HG03025 (cell line): ENCODE results near the gene SORCS2.

Source experiments
- ATAC-seq: cut with Tn5 transposase; IDR thresholded peaks from one replicate; pipeline ENCODE4 v1.9.1; 2021; ENCODE audit warnings: mild to moderate bottlenecking, moderate library complexity; ENCODE audit not compliant: unreplicated experiment, low FRiP score

Gene SORCS2

GRCh38 chr4:7477695-7478094, 285.4 kb downstream of the SORCS2 start:
- ATAC-seq: no peak

- no peak for ATAC-seq
Measured at GRCh38 chr4:7478665-7479064, 286.3 kb downstream of the SORCS2 start.

GRCh38 chr4:7480423-7480822, 288.1 kb downstream of the SORCS2 start:
- ATAC-seq: no peak

- no peak for ATAC-seq
Measured at GRCh38 chr4:7481227-7481626, 288.9 kb downstream of the SORCS2 start.

GRCh38 chr4:7485096-7485495, 292.8 kb downstream of the SORCS2 start:
- no peak for ATAC-seq

- no peak for ATAC-seq
Measured at GRCh38 chr4:7486101-7486500, 293.8 kb downstream of the SORCS2 start.

- no peak for ATAC-seq
Measured at GRCh38 chr4:7487502-7487901, 295.2 kb downstream of the SORCS2 start.

GRCh38 chr4:7487998-7488671, 295.8 kb downstream of the SORCS2 start:
- no peak for ATAC-seq

- no peak for ATAC-seq
Measured at GRCh38 chr4:7491915-7492314, 299.6 kb downstream of the SORCS2 start.

- ATAC-seq: no peak
Measured at GRCh38 chr4:7498446-7499200, 306.3 kb downstream of the SORCS2 start.

- no peak for ATAC-seq
Measured at GRCh38 chr4:7499661-7500060, 307.3 kb downstream of the SORCS2 start.

- no peak for ATAC-seq
Measured at GRCh38 chr4:7500404-7500803, 308.1 kb downstream of the SORCS2 start.

- ATAC-seq: no peak
Measured at GRCh38 chr4:7501314-7501713, 309.0 kb downstream of the SORCS2 start.

GRCh38 chr4:7501873-7502272, 309.5 kb downstream of the SORCS2 start:
- ATAC-seq: no peak

GRCh38 chr4:7503559-7504249, 311.4 kb downstream of the SORCS2 start:
- no peak for ATAC-seq

GRCh38 chr4:7505116-7505900, 313.0 kb downstream of the SORCS2 start:
- no peak for ATAC-seq

- ATAC-seq: no peak
Measured at GRCh38 chr4:7506119-7506518, 313.8 kb downstream of the SORCS2 start.

- no peak for ATAC-seq
Measured at GRCh38 chr4:7506572-7506971, 314.2 kb downstream of the SORCS2 start.

- ATAC-seq: no peak
Measured at GRCh38 chr4:7507381-7507780, 315.0 kb downstream of the SORCS2 start.

- no peak for ATAC-seq
Measured at GRCh38 chr4:7510066-7510465, 317.7 kb downstream of the SORCS2 start.

GRCh38 chr4:7510538-7510937, 318.2 kb downstream of the SORCS2 start:
- ATAC-seq: no peak
